HG03045 (cell line): ENCODE data around the gene FILIP1L.

Source experiments
- ATAC-seq: cut with Tn5 transposase; IDR thresholded peaks from one replicate; pipeline ENCODE4 v1.9.1; 2021; ENCODE audit warnings: mild to moderate bottlenecking, moderate library complexity; ENCODE audit not compliant: unreplicated experiment

Gene FILIP1L

GRCh38 chr3:99818818-99819217 is 295.5 kb downstream of the FILIP1L start:
- no peak for ATAC-seq

- ATAC-seq: peak; percentile 99
Measured at GRCh38 chr3:99817437-99818240, 296.7 kb downstream of the FILIP1L start, which contains the start of gene CMSS1. CMSS1 (plus strand) TSS chr3:99817862.

GRCh38 chr3:99817047-99817436 is 297.3 kb downstream of the FILIP1L start:
- ATAC-seq: no peak

GRCh38 chr3:99810403-99810802 is 303.9 kb downstream of the FILIP1L start:
- no peak for ATAC-seq

GRCh38 chr3:99809565-99809964 is 304.7 kb downstream of the FILIP1L start:
- ATAC-seq: no peak

- peak; percentile 55 for ATAC-seq
Measured at GRCh38 chr3:99808163-99808794, 306.0 kb downstream of the FILIP1L start.

GRCh38 chr3:99805160-99805559 is 309.1 kb downstream of the FILIP1L start:
- ATAC-seq: no peak

- ATAC-seq: no peak
Measured at GRCh38 chr3:99803297-99803696, 311.0 kb downstream of the FILIP1L start.

GRCh38 chr3:99799422-99799821 is 314.9 kb downstream of the FILIP1L start:
- ATAC-seq: no peak

GRCh38 chr3:99795573-99795972 is 318.7 kb downstream of the FILIP1L start:
- ATAC-seq: no peak

GRCh38 chr3:99794485-99794884 is 319.8 kb downstream of the FILIP1L start:
- no peak for ATAC-seq

- peak; percentile 77 for ATAC-seq
Measured at GRCh38 chr3:99789011-99789721, 325.1 kb downstream of the FILIP1L start.
